Neural progenitor cell (in vitro differentiated cells): ENCODE measurements around the gene MAP4K5. TPM values are rescaled to one million over a fixed set of nuclear protein-coding genes. Genes with fewer than 3 reads are reported as not detected.

Experiments
- DNase-seq: peaks from one replicate; pipeline ENCODE4 v3.0.0-alpha.2; 2016; ENCODE audit warnings: low spot score
- H2AFZ ChIP-seq: fragments of 200-600 bp; sonication (generic); replicated peaks from 2 replicates; pipeline ENCODE4 v1.6.1; 2016; ENCODE audit warnings: antibody characterized with exemption
- H3F3A ChIP-seq: fragments of 200-600 bp; sonication (generic); 2 replicates; pipeline ENCODE4 v1.6.1; 2016; ENCODE audit warnings: antibody characterized with exemption, low read depth
- H3K27ac ChIP-seq: fragments of 200-600 bp; sonication (generic); 2 replicates; pipeline ENCODE4 v1.5.1; 2016; ENCODE audit warnings: mild to moderate bottlenecking
- H3K27me3 ChIP-seq: fragments of 200-600 bp; sonication (generic); 2 replicates; pipeline ENCODE4 v1.6.1; 2016; ENCODE audit warnings: mild to moderate bottlenecking, moderate library complexity
- H3K36me3 ChIP-seq: fragments of 200-600 bp; sonication (generic); 2 replicates; pipeline ENCODE4 v1.5.1; 2016
- H3K4me1 ChIP-seq: fragments of 200-600 bp; sonication (generic); 2 replicates; pipeline ENCODE4 v1.6.1; 2016; ENCODE audit warnings: mixed run types
- H3K4me2 ChIP-seq: fragments of 200-600 bp; sonication (generic); 2 replicates; pipeline ENCODE4 v1.6.1; 2016
- H3K4me3 ChIP-seq: fragments of 200-600 bp; sonication (generic); 2 replicates; pipeline ENCODE4 v1.5.1; 2016
- H3K79me2 ChIP-seq: fragments of 200-600 bp; sonication (generic); 2 replicates; pipeline ENCODE4 v1.6.1; 2016; ENCODE audit warnings: low read depth
- H3K9ac ChIP-seq: fragments of 200-600 bp; sonication (generic); 2 replicates; pipeline ENCODE4 v1.6.1; 2016
- H3K9me3 ChIP-seq: fragments of 200-600 bp; sonication (generic); 2 replicates; pipeline ENCODE4 v1.5.1; 2016; ENCODE audit warnings: low read depth
- H4K20me1 ChIP-seq: fragments of 200-600 bp; sonication (generic); 2 replicates; pipeline ENCODE4 v1.6.1; 2016; ENCODE audit warnings: low read depth
- H3K27ac Mint-ChIP-seq: 3 replicates; pipeline ENCODE4 v1.8.0; 2021; ENCODE audit warnings: mixed read lengths
- H3K27me3 Mint-ChIP-seq: 2 replicates; pipeline ENCODE4 v1.8.0; 2022; ENCODE audit warnings: low read depth, mild to moderate bottlenecking, inconsistent platforms, moderate library complexity, mixed read lengths; ENCODE audit not compliant: insufficient read depth
- H3K36me3 Mint-ChIP-seq: 3 replicates; pipeline ENCODE4 v1.8.0; 2021; ENCODE audit warnings: mixed read lengths
- H3K4me1 Mint-ChIP-seq: 3 replicates; pipeline ENCODE4 v1.8.0; 2021; ENCODE audit warnings: mixed read lengths
- H3K4me3 Mint-ChIP-seq: 3 replicates; pipeline ENCODE4 v1.8.0; 2021; ENCODE audit warnings: mild to moderate bottlenecking, moderate library complexity, mixed read lengths
- H3K9me3 Mint-ChIP-seq: 3 replicates; pipeline ENCODE4 v1.8.0; 2020; ENCODE audit warnings: mixed read lengths
- CTCF ChIP-seq: fragments of 200-600 bp; sonication (generic); IDR thresholded peaks from 2 replicates; pipeline ENCODE4 v1.5.1; 2017; ENCODE audit warnings: antibody characterized with exemption, mild to moderate bottlenecking
- EZH2 ChIP-seq: fragments of 200-600 bp; sonication (generic); IDR thresholded peaks from 2 replicates; pipeline ENCODE4 v1.6.1; 2017; ENCODE audit warnings: antibody characterized with exemption, mild to moderate bottlenecking, moderate library complexity
- EZH2phosphoT487 ChIP-seq: fragments of 200-600 bp; sonication (generic); IDR thresholded peaks from 2 replicates; pipeline ENCODE4 v1.6.1; 2017; ENCODE audit warnings: antibody characterized with exemption
- total RNA-seq: library from RNA; depleted of rRNA; stranded (reverse); fragments of >200 nt; gene quantifications from 2 replicates; pipeline ENCODE4 v1.2.3, GENCODE V29; 2015; ENCODE audit warnings: low replicate concordance

MAP4K5 gene
- total RNA-seq, 1 donor from 2014 or later: 114 TPM

- H2AFZ ChIP-seq: no peak overlapping the region
- no peak overlapping the region for H3K4me2 ChIP-seq
- H3K36me3 ChIP-seq: peaks cover 12% of the 10 kb centered on the region
- peaks cover 4% of the 10 kb centered on the region for H3K9me3 Mint-ChIP-seq
- H3K9me3 ChIP-seq: no peaks in the 10 kb centered on the region
- no peak overlapping the region for H3K4me3 Mint-ChIP-seq
- no peaks in the 10 kb centered on the region for H3K4me1 ChIP-seq
- H3K27ac ChIP-seq: no peak overlapping the region
- H3K27me3 ChIP-seq: no peaks in the 10 kb centered on the region
- no peaks in the 10 kb centered on the region for H3F3A ChIP-seq
- peaks cover 67% of the 10 kb centered on the region for H3K79me2 ChIP-seq
- H3K4me3 ChIP-seq: no peak overlapping the region
- no peaks in the 10 kb centered on the region for H3K4me1 Mint-ChIP-seq
- DNase-seq: no peak
- no peaks in the 10 kb centered on the region for H3K27me3 Mint-ChIP-seq
- peaks cover 30% of the 10 kb centered on the region for H4K20me1 ChIP-seq
- peaks cover 27% of the 10 kb centered on the region for H3K36me3 Mint-ChIP-seq
- no peak overlapping the region for H3K27ac Mint-ChIP-seq
- no peak overlapping the region for H3K9ac ChIP-seq
- TF ChIP-seq EZH2 (no peak), EZH2phosphoT487 (no peak), CTCF (no peak)
Measured at GRCh38 chr14:50488521-50488920, 43.8 kb downstream of the MAP4K5 start.

- Histone ChIP-seq H3K27ac (no peak overlapping the region), H2AFZ (no peak overlapping the region), H3K4me3 (no peak overlapping the region), H4K20me1 (no peaks in the 10 kb centered on the region), H3F3A (peaks cover 5% of the 10 kb centered on the region), H3K9ac (no peak overlapping the region), H3K27me3 (no peaks in the 10 kb centered on the region), H3K79me2 (no peaks in the 10 kb centered on the region), H3K9me3 (no peaks in the 10 kb centered on the region), H3K36me3 (peaks cover 31% of the 10 kb centered on the region), H3K4me1 (no peaks in the 10 kb centered on the region), H3K4me2 (no peak overlapping the region)
- Mint-ChIP-seq H3K27me3 (peaks cover 2% of the 10 kb centered on the region), H3K4me1 (no peaks in the 10 kb centered on the region), H3K36me3 (peaks cover 48% of the 10 kb centered on the region), H3K4me3 (no peak overlapping the region), H3K9me3 (peaks cover 13% of the 10 kb centered on the region), H3K27ac (no peak overlapping the region)
- no peak for TF ChIP-seq EZH2phosphoT487
- TF ChIP-seq CTCF: no peak
- no peak for TF ChIP-seq EZH2
- no peak for DNase-seq
Measured at GRCh38 chr14:50479041-50479440, 53.3 kb downstream of the MAP4K5 start.

- Mint-ChIP-seq H3K36me3 (peaks cover 52% of the 10 kb centered on the region), H3K9me3 (peaks cover 21% of the 10 kb centered on the region), H3K27ac (no peak overlapping the region), H3K4me3 (no peak overlapping the region), H3K27me3 (peaks cover 4% of the 10 kb centered on the region), H3K4me1 (no peaks in the 10 kb centered on the region)
- Histone ChIP-seq H3K9ac (no peak overlapping the region), H3K27me3 (no peaks in the 10 kb centered on the region), H4K20me1 (no peaks in the 10 kb centered on the region), H3K36me3 (peaks cover 36% of the 10 kb centered on the region), H2AFZ (no peak overlapping the region), H3K79me2 (no peaks in the 10 kb centered on the region), H3K4me3 (no peak overlapping the region), H3F3A (peaks cover 5% of the 10 kb centered on the region), H3K4me1 (no peaks in the 10 kb centered on the region), H3K4me2 (no peak overlapping the region), H3K27ac (no peak overlapping the region), H3K9me3 (peaks cover under 1% of the 10 kb centered on the region)
- no peak for TF ChIP-seq CTCF
- DNase-seq: no peak
Measured at GRCh38 chr14:50477760-50478159, 54.6 kb downstream of the MAP4K5 start.

GRCh38 chr14:50476134-50476533, 56.2 kb downstream of the MAP4K5 start:
- no peak overlapping the region for H2AFZ ChIP-seq
- no peak overlapping the region for H3K9ac ChIP-seq
- peaks cover 10% of the 10 kb centered on the region for H3K9me3 ChIP-seq
- no peak overlapping the region for H3K27ac ChIP-seq
- peaks cover 5% of the 10 kb centered on the region for H3F3A ChIP-seq
- H3K79me2 ChIP-seq: no peaks in the 10 kb centered on the region
- H3K4me1 ChIP-seq: no peaks in the 10 kb centered on the region
- H3K36me3 ChIP-seq: peaks cover 39% of the 10 kb centered on the region
- no peak for DNase-seq
- no peak overlapping the region for H3K4me3 Mint-ChIP-seq
- no peaks in the 10 kb centered on the region for H3K4me1 Mint-ChIP-seq
- H3K27me3 Mint-ChIP-seq: peaks cover 4% of the 10 kb centered on the region
- no peaks in the 10 kb centered on the region for H4K20me1 ChIP-seq
- H3K9me3 Mint-ChIP-seq: peaks cover 33% of the 10 kb centered on the region
- no peak for TF ChIP-seq EZH2phosphoT487
- no peak for TF ChIP-seq CTCF
- no peak for TF ChIP-seq EZH2
- no peak overlapping the region for H3K4me3 ChIP-seq
- no peak overlapping the region for H3K4me2 ChIP-seq
- no peak overlapping the region for H3K27ac Mint-ChIP-seq
- no peaks in the 10 kb centered on the region for H3K27me3 ChIP-seq
- peaks cover 62% of the 10 kb centered on the region for H3K36me3 Mint-ChIP-seq
